ENCODE data around the gene RHBDD2. TPM values are rescaled to one million over a fixed set of nuclear protein-coding genes. Genes with fewer than 3 reads are reported as not detected.
A peak's percentile ranks its signal among the peaks of the same experiment; 100 is the strongest.
"Not testable (repeated sequence)": the region's sequence is repeated elsewhere in the genome, so short reads cannot be mapped to it uniquely, and the experiment has no call there.

Gene RHBDD2
- total and polyA plus RNA-seq, 9 donors = 9.1 to 27.2 (median 20.9) TPM

- no peaks in the 10 kb centered on the region for H3K27me3 ChIP-seq (ENCODE audit: control insufficient read depth, insufficient read depth, low read length)
- H3K4me3 ChIP-seq (ENCODE audit: low read length) = no peak overlapping the region
- no CpG with 5 or more reads among the region's 4 CpGs for WGBS (ENCODE audit: insufficient coverage)
- peak; percentile 79 for DNase-seq
- H3K4me1 ChIP-seq (ENCODE audit: control insufficient read depth, insufficient read depth, low read length) = peaks cover 6% of the 10 kb centered on the region
- no peaks in the 10 kb centered on the region for H3K36me3 ChIP-seq (ENCODE audit: control insufficient read depth, insufficient read depth, low read length)
- no peaks in the 10 kb centered on the region for H3K9me3 ChIP-seq (replicated peaks; ENCODE audit: control insufficient read depth, low read depth, low read length)
- H3K27ac ChIP-seq (ENCODE audit: low read length) = no peak overlapping the region
Measured at GRCh38 chr7:75861636-75862035, 17.2 kb upstream of the RHBDD2 start.

GRCh38 chr7:75864251-75864650 lies 14.6 kb upstream of the RHBDD2 start:
- DNase-seq; H3K4me1 ChIP-seq (ENCODE audit: control insufficient read depth, insufficient read depth, low read length); H3K4me3 ChIP-seq (ENCODE audit: low read length); H3K27me3 ChIP-seq (ENCODE audit: control insufficient read depth, insufficient read depth, low read length); H3K36me3 ChIP-seq (ENCODE audit: control insufficient read depth, insufficient read depth, low read length); H3K9me3 ChIP-seq (replicated peaks; ENCODE audit: control insufficient read depth, low read depth, low read length); H3K27ac ChIP-seq (ENCODE audit: low read length): not testable (repeated sequence)
- 80% methylated on average over 1 of the region's 4 CpGs for WGBS (ENCODE audit: insufficient coverage)

- no peak overlapping the region for H3K4me3 ChIP-seq (ENCODE audit: low read length)
- H3K9me3 ChIP-seq (replicated peaks; ENCODE audit: control insufficient read depth, low read depth, low read length) = no peaks in the 10 kb centered on the region
- WGBS (ENCODE audit: insufficient coverage) = 78% methylated on average over 3 of the region's 5 CpGs
- no peak overlapping the region for H3K27ac ChIP-seq (ENCODE audit: low read length)
- no peaks in the 10 kb centered on the region for H3K27me3 ChIP-seq (ENCODE audit: control insufficient read depth, insufficient read depth, low read length)
- peaks cover 9% of the 10 kb centered on the region for H3K4me1 ChIP-seq (ENCODE audit: control insufficient read depth, insufficient read depth, low read length)
- H3K36me3 ChIP-seq (ENCODE audit: control insufficient read depth, insufficient read depth, low read length) = no peaks in the 10 kb centered on the region
- DNase-seq = no peak
Measured at GRCh38 chr7:75866114-75866488, 12.7 kb upstream of the RHBDD2 start.

GRCh38 chr7:75866489-75867389 lies 12.1 kb upstream of the RHBDD2 start:
- Histone ChIP-seq H3K27me3 (ENCODE audit: control insufficient read depth, insufficient read depth, low read length) (no peaks in the 10 kb centered on the region), H3K4me3 (ENCODE audit: low read length) (no peak overlapping the region), H3K27ac (ENCODE audit: low read length) (no peak overlapping the region), H3K4me1 (ENCODE audit: control insufficient read depth, insufficient read depth, low read length) (peaks cover 9% of the 10 kb centered on the region), H3K9me3 (replicated peaks; ENCODE audit: control insufficient read depth, low read depth, low read length) (no peaks in the 10 kb centered on the region), H3K36me3 (ENCODE audit: control insufficient read depth, insufficient read depth, low read length) (no peaks in the 10 kb centered on the region)
- DNase-seq = peak; percentile 76
- WGBS (ENCODE audit: insufficient coverage) = 14% methylated on average over 10 of the region's 19 CpGs

GRCh38 chr7:75867390-75867717 lies 11.5 kb upstream of the RHBDD2 start:
- Histone ChIP-seq H3K27me3 (ENCODE audit: control insufficient read depth, insufficient read depth, low read length) (no peaks in the 10 kb centered on the region), H3K4me3 (ENCODE audit: low read length) (no peak overlapping the region), H3K27ac (ENCODE audit: low read length) (no peak overlapping the region), H3K9me3 (replicated peaks; ENCODE audit: control insufficient read depth, low read depth, low read length) (no peaks in the 10 kb centered on the region), H3K4me1 (ENCODE audit: control insufficient read depth, insufficient read depth, low read length) (peaks cover 11% of the 10 kb centered on the region), H3K36me3 (ENCODE audit: control insufficient read depth, insufficient read depth, low read length) (no peaks in the 10 kb centered on the region)
- DNase-seq = no peak
- 60% methylated on average over 1 of the region's 4 CpGs for WGBS (ENCODE audit: insufficient coverage)

GRCh38 chr7:75868153-75868552 lies 10.7 kb upstream of the RHBDD2 start:
- WGBS (ENCODE audit: insufficient coverage) = no CpG with 5 or more reads among the region's 2 CpGs
- H3K27ac ChIP-seq (ENCODE audit: low read length) = no peak overlapping the region
- H3K4me1 ChIP-seq (ENCODE audit: control insufficient read depth, insufficient read depth, low read length) = peaks cover 15% of the 10 kb centered on the region
- DNase-seq = no peak
- H3K27me3 ChIP-seq (ENCODE audit: control insufficient read depth, insufficient read depth, low read length) = no peaks in the 10 kb centered on the region
- H3K36me3 ChIP-seq (ENCODE audit: control insufficient read depth, insufficient read depth, low read length) = no peaks in the 10 kb centered on the region
- no peaks in the 10 kb centered on the region for H3K9me3 ChIP-seq (replicated peaks; ENCODE audit: control insufficient read depth, low read depth, low read length)
- H3K4me3 ChIP-seq (ENCODE audit: low read length) = no peak overlapping the region

- Histone ChIP-seq H3K4me3 (ENCODE audit: low read length) (no peak overlapping the region), H3K27ac (ENCODE audit: low read length) (no peak overlapping the region), H3K9me3 (replicated peaks; ENCODE audit: control insufficient read depth, low read depth, low read length) (no peaks in the 10 kb centered on the region), H3K4me1 (ENCODE audit: control insufficient read depth, insufficient read depth, low read length) (peaks cover 15% of the 10 kb centered on the region), H3K27me3 (ENCODE audit: control insufficient read depth, insufficient read depth, low read length) (no peaks in the 10 kb centered on the region), H3K36me3 (ENCODE audit: control insufficient read depth, insufficient read depth, low read length) (no peaks in the 10 kb centered on the region)
- 82% methylated on average over 3 of the region's 7 CpGs for WGBS (ENCODE audit: insufficient coverage)
- no peak for DNase-seq
Measured at GRCh38 chr7:75869776-75870379, 9.0 kb upstream of the RHBDD2 start.

GRCh38 chr7:75870557-75871161 lies 8.2 kb upstream of the RHBDD2 start:
- H3K4me1 ChIP-seq (ENCODE audit: control insufficient read depth, insufficient read depth, low read length) = peaks cover 15% of the 10 kb centered on the region
- H3K36me3 ChIP-seq (ENCODE audit: control insufficient read depth, insufficient read depth, low read length) = no peaks in the 10 kb centered on the region
- no peak overlapping the region for H3K4me3 ChIP-seq (ENCODE audit: low read length)
- no peak for DNase-seq
- H3K9me3 ChIP-seq (replicated peaks; ENCODE audit: control insufficient read depth, low read depth, low read length) = no peaks in the 10 kb centered on the region
- 80% methylated on average over 3 of the region's 9 CpGs for WGBS (ENCODE audit: insufficient coverage)
- H3K27me3 ChIP-seq (ENCODE audit: control insufficient read depth, insufficient read depth, low read length) = no peaks in the 10 kb centered on the region
- no peak overlapping the region for H3K27ac ChIP-seq (ENCODE audit: low read length)

- Histone ChIP-seq H3K36me3 (ENCODE audit: control insufficient read depth, insufficient read depth, low read length) (no peaks in the 10 kb centered on the region), H3K4me3 (ENCODE audit: low read length) (no peak overlapping the region), H3K27ac (ENCODE audit: low read length) (peak overlapping the region; percentile 47), H3K4me1 (ENCODE audit: control insufficient read depth, insufficient read depth, low read length) (peaks cover 6% of the 10 kb centered on the region), H3K9me3 (replicated peaks; ENCODE audit: control insufficient read depth, low read depth, low read length) (no peaks in the 10 kb centered on the region), H3K27me3 (ENCODE audit: control insufficient read depth, insufficient read depth, low read length) (no peaks in the 10 kb centered on the region)
- 40% methylated on average over 7 of the region's 13 CpGs for WGBS (ENCODE audit: insufficient coverage)
- peak; percentile 44 for DNase-seq
Measured at GRCh38 chr7:75872073-75872782, 6.6 kb upstream of the RHBDD2 start.

GRCh38 chr7:75874180-75874579 lies 4.7 kb upstream of the RHBDD2 start:
- not testable (repeated sequence) for DNase-seq; H3K27me3 ChIP-seq (ENCODE audit: control insufficient read depth, insufficient read depth, low read length); H3K9me3 ChIP-seq (replicated peaks; ENCODE audit: control insufficient read depth, low read depth, low read length); H3K4me3 ChIP-seq (ENCODE audit: low read length); H3K36me3 ChIP-seq (ENCODE audit: control insufficient read depth, insufficient read depth, low read length); H3K27ac ChIP-seq (ENCODE audit: low read length)
- peaks cover 13% of the 10 kb centered on the region for H3K4me1 ChIP-seq (ENCODE audit: control insufficient read depth, insufficient read depth, low read length)
- WGBS (ENCODE audit: insufficient coverage) = 72% methylated on average over 3 of the region's 3 CpGs

All from muscle of leg (tissue), 11 donors.